Tibial nerve (tissue), 4 donors: Measurements from ENCODE around the gene CRIP2.

Experiments used
- EP300 ChIP-seq, 2 donors: sonication (generic); formaldehyde crosslinking; IDR thresholded peaks; one replicate each; pipeline ENCODE4 v1.6.1; 2017; ENCODE audit warnings: antibody characterized with exemption in 2 of 2, mild to moderate bottlenecking in 1 of 2
- POLR2A ChIP-seq, 2 donors: fragments of 450-650 bp; IDR thresholded peaks; one replicate each; pipeline ENCODE4 v1.6.1; 2017; ENCODE audit warnings: antibody characterized with exemption in 2 of 2, mild to moderate bottlenecking in 2 of 2, moderate library complexity in 2 of 2
- TF ChIP-seq, protein P1 (sequence below), 5 experiments: fragments of 200-600 bp in 3 of 5; fragments of 450-650 bp in 2 of 5; sonication (generic) in 3 of 5; IDR thresholded peaks; one replicate each; pipeline ENCODE4 v1.5.1; 2016 to 2019; ENCODE audit warnings: antibody characterized with exemption in 5 of 5, mild to moderate bottlenecking in 3 of 5, moderate library complexity in 2 of 5

DNA sequence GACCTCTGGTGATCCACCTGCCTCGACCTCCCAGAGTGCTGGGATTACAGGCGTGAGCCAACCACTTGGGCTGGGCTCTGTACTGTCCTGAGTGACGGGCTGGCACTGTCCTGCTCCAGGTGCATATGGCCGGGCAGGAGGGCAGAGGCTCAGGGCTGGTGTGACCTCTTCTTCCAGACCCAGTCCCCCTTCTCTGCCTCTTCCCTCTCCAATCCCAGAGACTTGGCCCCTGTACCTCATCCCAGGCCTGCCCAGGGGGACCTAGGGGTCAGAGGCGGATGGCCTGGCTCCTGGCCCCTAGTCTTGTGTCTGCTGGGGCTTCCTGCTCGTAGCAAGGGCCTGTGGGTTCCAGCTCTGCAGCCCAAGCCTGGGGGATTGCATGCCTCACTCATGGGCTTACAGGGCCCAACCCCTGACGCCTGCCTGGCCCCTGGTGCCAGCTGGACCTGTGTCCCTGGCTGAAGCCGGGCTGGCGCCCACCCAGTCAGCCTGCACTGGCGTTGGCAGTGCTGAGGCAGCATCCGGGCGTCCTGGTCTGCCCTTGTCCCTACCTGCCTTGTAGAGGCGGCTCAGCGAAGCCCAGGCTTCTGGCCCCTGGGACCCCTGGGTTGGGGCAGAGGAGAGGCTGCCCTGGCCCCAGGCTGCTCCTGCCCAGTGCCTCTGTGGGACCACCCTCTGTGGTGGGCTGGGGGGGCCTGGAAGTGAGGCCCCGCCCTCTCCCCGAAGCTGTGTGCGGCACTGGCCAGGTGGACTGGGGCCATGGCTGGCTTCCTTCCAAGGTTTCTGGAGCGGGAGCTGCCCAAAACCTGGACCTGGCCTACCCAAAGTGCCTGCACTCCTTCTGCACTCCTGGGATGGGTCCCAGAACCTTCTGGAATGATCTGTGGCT is 20.7 kb downstream of the CRIP2 start:
- TF ChIP-seq, protein P1, sequence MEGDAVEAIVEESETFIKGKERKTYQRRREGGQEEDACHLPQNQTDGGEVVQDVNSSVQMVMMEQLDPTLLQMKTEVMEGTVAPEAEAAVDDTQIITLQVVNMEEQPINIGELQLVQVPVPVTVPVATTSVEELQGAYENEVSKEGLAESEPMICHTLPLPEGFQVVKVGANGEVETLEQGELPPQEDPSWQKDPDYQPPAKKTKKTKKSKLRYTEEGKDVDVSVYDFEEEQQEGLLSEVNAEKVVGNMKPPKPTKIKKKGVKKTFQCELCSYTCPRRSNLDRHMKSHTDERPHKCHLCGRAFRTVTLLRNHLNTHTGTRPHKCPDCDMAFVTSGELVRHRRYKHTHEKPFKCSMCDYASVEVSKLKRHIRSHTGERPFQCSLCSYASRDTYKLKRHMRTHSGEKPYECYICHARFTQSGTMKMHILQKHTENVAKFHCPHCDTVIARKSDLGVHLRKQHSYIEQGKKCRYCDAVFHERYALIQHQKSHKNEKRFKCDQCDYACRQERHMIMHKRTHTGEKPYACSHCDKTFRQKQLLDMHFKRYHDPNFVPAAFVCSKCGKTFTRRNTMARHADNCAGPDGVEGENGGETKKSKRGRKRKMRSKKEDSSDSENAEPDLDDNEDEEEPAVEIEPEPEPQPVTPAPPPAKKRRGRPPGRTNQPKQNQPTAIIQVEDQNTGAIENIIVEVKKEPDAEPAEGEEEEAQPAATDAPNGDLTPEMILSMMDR (IDR thresholded peaks at IDR 0.05) = no peak
- TF ChIP-seq POLR2A (IDR thresholded peaks at IDR 0.05) (no peak), EP300 (IDR thresholded peaks at IDR 0.05) (no peak)
